Astrocyte (in vitro differentiated cells and primary cell): ENCODE measurements around the gene AP3M1.

Experiments
- CTCF ChIP-seq: IDR thresholded peaks from 2 replicates; pipeline ENCODE4 v1.5.1; 2011; ENCODE audit warnings: low read depth, mild to moderate bottlenecking, inconsistent platforms, low read length, moderate library complexity; ENCODE audit not compliant: insufficient read depth
- EZH2 ChIP-seq: IDR thresholded peaks from 2 replicates; pipeline ENCODE4 v1.6.1; 2012; ENCODE audit warnings: mild to moderate bottlenecking, low read length, inconsistent platforms; ENCODE audit not compliant: insufficient read depth

GRCh38 chr10:74071157-74071556 lies 79.5 kb downstream of the AP3M1 start:
- TF ChIP-seq CTCF (no peak), EZH2 (no peak)
